IMR-90 (cell line): ENCODE data around the gene BPIFB2. TPM values are rescaled to one million over a fixed set of nuclear protein-coding genes. Genes with fewer than 3 reads are reported as not detected.

ENCODE experiments used
- ATAC-seq: fragments of 200-7000 bp; cut with Tn5 transposase; 2 replicates; pipeline ENCODE4 v1.9.1; 2020; ENCODE audit warnings: low read depth, mild to moderate bottlenecking, moderate library complexity
- BruUV-seq: library from RNA; stranded (reverse); fragments of 400-500 nt; replicated peaks from 2 replicates; lab custom pipeline; 2021; lab: Mats Ljungman, UMichigan
- CTCF ChIA-PET: fragments of 300-600 bp; formaldehyde crosslinking; extraction: SDS; loops from one replicate; lab custom pipeline; 2021; ENCODE audit warnings: antibody characterized with exemption; lab: Yijun Ruan, JAX
- POLR2A ChIA-PET: fragments of 300-600 bp; sonication (Branson Sonifier 250); formaldehyde crosslinking; loops from one replicate; lab custom pipeline; 2022; ENCODE audit warnings: antibody characterized with exemption; ENCODE audit not compliant: unreplicated experiment; lab: Charles Lee
- DNase-seq: peaks from one replicate; pipeline ENCODE4 v3.0.0; 2013
- H2AFZ ChIP-seq: replicated peaks from 2 replicates; pipeline ENCODE3; 2013; ENCODE audit warnings: low read length, mild to moderate bottlenecking; ENCODE audit not compliant: poor library complexity
- H2AK5ac ChIP-seq: 2 replicates; pipeline ENCODE4 v1.6.1; 2013; ENCODE audit warnings: low read depth, low read length, inconsistent platforms
- H2AK9ac ChIP-seq: replicated peaks from 2 replicates; pipeline ENCODE3; 2013; ENCODE audit warnings: mild to moderate bottlenecking, low read depth, low read length, moderate library complexity; ENCODE audit not compliant: poor library complexity
- H2BK120ac ChIP-seq: 2 replicates; pipeline ENCODE4 v1.6.1; 2013; ENCODE audit warnings: low read depth, low read length, inconsistent platforms
- H2BK15ac ChIP-seq: 3 replicates; pipeline ENCODE4 v1.6.1; 2013; ENCODE audit warnings: low read depth, low read length, inconsistent platforms
- H2BK20ac ChIP-seq: 2 replicates; pipeline ENCODE4 v1.6.1; 2013; ENCODE audit warnings: low read depth, mild to moderate bottlenecking, inconsistent platforms, low read length, moderate library complexity
- H2BK5ac ChIP-seq: 2 replicates; pipeline ENCODE4 v1.6.1; 2013; ENCODE audit warnings: mild to moderate bottlenecking, low read depth, low read length, inconsistent platforms; ENCODE audit not compliant: poor library complexity, severe bottlenecking
- H3K14ac ChIP-seq: replicated peaks from 2 replicates; pipeline ENCODE4 v1.6.1; 2013; ENCODE audit warnings: low read depth, low read length, inconsistent platforms
- H3K18ac ChIP-seq: 2 replicates; pipeline ENCODE4 v1.6.1; 2013; ENCODE audit warnings: low read depth, low read length, control low read depth
- H3K23ac ChIP-seq: 2 replicates; pipeline ENCODE4 v1.6.1; 2013; ENCODE audit warnings: low read depth, low read length, inconsistent platforms
- H3K27ac ChIP-seq: 2 replicates; pipeline ENCODE4 v1.5.1; 2013; ENCODE audit warnings: mild to moderate bottlenecking, control low read depth, low read length; ENCODE audit not compliant: insufficient read depth
- H3K27me3 ChIP-seq: 2 replicates; pipeline ENCODE4 v1.6.1; 2013; ENCODE audit warnings: low read length; ENCODE audit not compliant: control insufficient read depth, insufficient read depth
- H3K36me3 ChIP-seq: 2 replicates; pipeline ENCODE4 v1.6.1; 2013; ENCODE audit warnings: low read length, mixed read lengths; ENCODE audit not compliant: control insufficient read depth, insufficient read depth
- H3K4ac ChIP-seq: 2 replicates; pipeline ENCODE4 v1.6.1; 2013; ENCODE audit warnings: low read depth, low read length, inconsistent platforms
- H3K4me1 ChIP-seq: 2 replicates; pipeline ENCODE4 v1.6.1; 2013; ENCODE audit warnings: low read length, mixed read lengths; ENCODE audit not compliant: control insufficient read depth, insufficient read depth
- H3K4me2 ChIP-seq: 2 replicates; pipeline ENCODE4 v1.6.1; 2013; ENCODE audit warnings: low read depth, mild to moderate bottlenecking, control low read depth, low read length, moderate library complexity
- H3K4me3 ChIP-seq: 2 replicates; pipeline ENCODE4 v1.5.1; 2013; ENCODE audit warnings: low read depth, mild to moderate bottlenecking, control low read depth, low read length, moderate library complexity; ENCODE audit not compliant: insufficient read depth
- H3K56ac ChIP-seq: 2 replicates; pipeline ENCODE4 v1.6.1; 2013; ENCODE audit warnings: low read length, inconsistent platforms; ENCODE audit not compliant: insufficient read depth; ENCODE audit errors: extremely low read depth
- H3K79me1 ChIP-seq, 2 experiments: 2 replicates each; pipeline ENCODE4 v1.6.1; 2013; ENCODE audit warnings: low read length in 2 of 2, inconsistent platforms in 1 of 2, low read depth in 1 of 2
- H3K9ac ChIP-seq: 2 replicates; pipeline ENCODE4 v1.6.1; 2013; ENCODE audit warnings: low read depth, low read length, control low read depth
- H3K9me1 ChIP-seq: 2 replicates; pipeline ENCODE4 v1.6.1; 2013; ENCODE audit warnings: low read length, inconsistent platforms; ENCODE audit not compliant: insufficient read depth
- H3K9me3 ChIP-seq: 2 replicates; pipeline ENCODE4 v1.6.1; 2013; ENCODE audit warnings: low read length; ENCODE audit not compliant: control insufficient read depth, insufficient read depth
- H4K20me1 ChIP-seq: 2 replicates; pipeline ENCODE4 v1.6.1; 2013; ENCODE audit warnings: low read length, inconsistent platforms; ENCODE audit not compliant: insufficient read depth
- H4K5ac ChIP-seq: 2 replicates; pipeline ENCODE4 v1.6.1; 2013; ENCODE audit warnings: mild to moderate bottlenecking, low read depth, low read length, control low read depth
- H4K8ac ChIP-seq, 2 experiments: 2 replicates each; pipeline ENCODE4 v1.6.1; 2013; ENCODE audit warnings: low read depth in 2 of 2, low read length in 2 of 2, control low read depth in 1 of 2, inconsistent platforms in 1 of 2
- H4K91ac ChIP-seq: 2 replicates; pipeline ENCODE4 v1.6.1; 2013; ENCODE audit warnings: low read depth, low read length, inconsistent platforms; ENCODE audit not compliant: insufficient read depth
- CEBPB ChIP-seq: IDR thresholded peaks from 2 replicates; pipeline ENCODE4 v1.6.1; 2012; ENCODE audit warnings: low read depth, low read length, improper control_type of control experiment
- ELK1 ChIP-seq: fragments of 150-350 bp; IDR thresholded peaks from 2 replicates; pipeline ENCODE4 v1.6.1; 2016; ENCODE audit warnings: low read depth, mild to moderate bottlenecking, low read length, moderate library complexity, borderline replicate concordance
- FOS ChIP-seq: fragments of 150-350 bp; IDR thresholded peaks from 2 replicates; pipeline ENCODE4 v1.6.1; 2016; ENCODE audit warnings: low read depth, low read length
- MAFK ChIP-seq: IDR thresholded peaks from 2 replicates; pipeline ENCODE4 v1.6.1; 2012; ENCODE audit warnings: low read depth, low read length, improper control_type of control experiment
- MAZ ChIP-seq: IDR thresholded peaks from 2 replicates; pipeline ENCODE4 v1.6.1; 2012; ENCODE audit warnings: low read depth, mild to moderate bottlenecking, low read length, improper control_type of control experiment, moderate library complexity, borderline replicate concordance
- NFE2L2 ChIP-seq: fragments of 150-350 bp; IDR thresholded peaks from 2 replicates; pipeline ENCODE4 v1.6.1; 2016; ENCODE audit warnings: low read depth, mild to moderate bottlenecking, low read length
- POLR2A ChIP-seq: IDR thresholded peaks from 2 replicates; pipeline ENCODE4 v1.6.1; 2012; ENCODE audit warnings: mild to moderate bottlenecking, low read depth, low read length
- RAD21 ChIP-seq: IDR thresholded peaks from 2 replicates; pipeline ENCODE4 v1.6.1; 2012; ENCODE audit warnings: low read length, improper control_type of control experiment
- RCOR1 ChIP-seq: IDR thresholded peaks from 2 replicates; pipeline ENCODE4 v1.6.1; 2012; ENCODE audit warnings: mild to moderate bottlenecking, low read length, improper control_type of control experiment; ENCODE audit not compliant: insufficient replicate concordance
- RFX5 ChIP-seq: IDR thresholded peaks from 2 replicates; pipeline ENCODE4 v1.8.0; 2012; ENCODE audit warnings: low read depth, mild to moderate bottlenecking, low read length, moderate library complexity
- USF2 ChIP-seq: fragments of 150-350 bp; IDR thresholded peaks from 2 replicates; pipeline ENCODE4 v1.6.1; 2017; ENCODE audit warnings: mild to moderate bottlenecking, antibody characterized with exemption, low read length, low read depth
- WGBS, 2 experiments: methylation state at CpG; one replicate each; pipeline versions ENCODE4 v1.1.5 to v1.1.7; 2013; ENCODE audit warnings: missing lambda C conversion rate in 2 of 2; ENCODE audit not compliant: insufficient read length in 1 of 2; ENCODE audit errors: extremely low coverage in 2 of 2; 5-methylcytosine and 5-hydroxymethylcytosine counted together
- dilution Hi-C: fragments of 300-500 bp; cut with HindIII; formaldehyde crosslinking; loops from one replicate; pipeline ENCODE4 v1.14.3; 2018; ENCODE audit warnings: low sequenced_read_pairs; ENCODE audit not compliant: unreplicated experiment
- in situ Hi-C: fragments of 300-500 bp; cut with MboI; formaldehyde crosslinking; loops from 3 replicates; pipeline ENCODE4 v1.14.3; 2019; ENCODE audit warnings: low sequenced_read_pairs, inconsistent platforms, mixed read lengths
- intact Hi-C: fragments of 100-400 bp; cut with micrococcal nuclease; formaldehyde crosslinking; loops from 2 replicates; pipeline ENCODE4 v1.10.0; 2022
- polyA plus RNA-seq, 3 experiments: library from polyadenylated mRNA; depleted of rRNA; stranded (reverse); fragments of >200 nt; gene quantifications; 2 replicates each; pipeline ENCODE4 v1.2.3, GENCODE V29; 2012; ENCODE audit warnings: low replicate concordance in 1 of 3
- total RNA-seq: library from RNA; depleted of rRNA; stranded (reverse); fragments of >200 nt; gene quantifications from 2 replicates; pipeline ENCODE4 v1.2.3, GENCODE V29; 2012

The BPIFB2 gene
- total and polyA plus RNA-seq, 2 of the 4 experiments (the other 2 are of a cell fraction): not detected

- no peak overlapping the region for H3K4me3 ChIP-seq
- BruUV-seq: no TSS peak
- POLR2A ChIA-PET: no interaction called here
- no peak overlapping the region for H2AK5ac ChIP-seq
- H2BK5ac ChIP-seq: no peak overlapping the region
- H3K36me3 ChIP-seq: no peaks in the 10 kb centered on the region
- no peak overlapping the region for H3K4me2 ChIP-seq
- H3K4ac ChIP-seq: no peak overlapping the region
- no peaks in the 10 kb centered on the region for H3K79me1 ChIP-seq
- DNase-seq (no peak), ATAC-seq (no peak)
- WGBS, 2 experiments: 33% methylated on average over 4 of the region's 15 CpGs; no CpG with 5 or more reads in 1 of the 2 experiments
- dilution Hi-C loops (no loop called here), in situ Hi-C loops (no loop called here), intact Hi-C loops (no loop called here)
- H2BK120ac ChIP-seq: no peak overlapping the region
- no peaks in the 10 kb centered on the region for H3K4me1 ChIP-seq
- no peak overlapping the region for H4K91ac ChIP-seq
- H2BK15ac ChIP-seq: no peak overlapping the region
- no peaks in the 10 kb centered on the region for H3K9me1 ChIP-seq
- CTCF ChIA-PET: no interaction called here
- H3K9me3 ChIP-seq: no peaks in the 10 kb centered on the region
- no peak overlapping the region for H3K56ac ChIP-seq
- no peak overlapping the region for H3K18ac ChIP-seq
- H4K20me1 ChIP-seq: no peaks in the 10 kb centered on the region
- H4K5ac ChIP-seq: no peak overlapping the region
- peaks cover 14% of the 10 kb centered on the region for H3K27me3 ChIP-seq
- H3K23ac ChIP-seq: no peak overlapping the region
- no peak overlapping the region for H2AFZ ChIP-seq
- no peak overlapping the region for H3K27ac ChIP-seq
- no peak overlapping the region for H2BK20ac ChIP-seq
- no peak for TF ChIP-seq NFE2L2
- TF ChIP-seq MAFK: no peak
- no peak for TF ChIP-seq CEBPB
- TF ChIP-seq USF2: no peak
- TF ChIP-seq FOS: no peak
- TF ChIP-seq POLR2A: no peak
- no peak for TF ChIP-seq MAZ
- TF ChIP-seq RFX5: no peak
- TF ChIP-seq RAD21: no peak
- TF ChIP-seq ELK1: no peak
- TF ChIP-seq RCOR1: no peak
- no peak overlapping the region for H3K14ac ChIP-seq
- no peak overlapping the region for H4K8ac ChIP-seq
- H2AK9ac ChIP-seq: peak overlapping the region; percentile 24
- no peak overlapping the region for H3K9ac ChIP-seq
These were observed 8.4 kb downstream of the BPIFB2 start for GRCh38 chr20:33015700-33016580.
